Tibial artery (tissue), 4 donors: ENCODE results near the gene DIDO1.

ENCODE experiments used
- DNase-seq, 2 donors: peaks; one replicate each; pipeline ENCODE4 v3.0.0-alpha.2; 2019
- H3K27ac ChIP-seq, 2 donors: fragments of 200-600 bp; sonication (generic) in 1 of 2; 1 replicate in 1 of 2; 2 replicates in 1 of 2; pipeline ENCODE4 v1.5.1; 2018 to 2019; ENCODE audit warnings: mild to moderate bottlenecking in 1 of 2
- H3K27me3 ChIP-seq, 2 donors: fragments of 200-600 bp; sonication (generic) in 1 of 2; one replicate each; pipeline versions ENCODE4 v1.5.1 to v1.6.0; 2016 to 2019
- H3K36me3 ChIP-seq, 3 donors: fragments of 200-600 bp; sonication (generic) in 2 of 3; one replicate each; pipeline ENCODE4 v1.5.1; 2016 to 2019; ENCODE audit warnings: mild to moderate bottlenecking in 2 of 3
- H3K4me1 ChIP-seq, 4 donors: fragments of 200-600 bp; sonication (generic) in 2 of 4; 1 replicate in 3 of 4; 2 replicates in 1 of 4; pipeline ENCODE4 v1.5.1; 2016 to 2019
- H3K4me3 ChIP-seq, 2 donors: fragments of 200-600 bp; sonication (generic) in 1 of 2; 1 replicate in 1 of 2; 2 replicates in 1 of 2; pipeline ENCODE4 v1.5.1; 2018 to 2019; ENCODE audit warnings: mild to moderate bottlenecking in 2 of 2
- H3K9me3 ChIP-seq, 3 donors: fragments of 200-600 bp; sonication (generic) in 1 of 3; one replicate each; pipeline ENCODE4 v1.5.1; 2016 to 2019
- intact Hi-C: fragments of 100-400 bp; cut with DNase I; formaldehyde crosslinking; loops from one replicate; pipeline ENCODE4 v1.15.0; 2023; ENCODE audit warnings: low total_unique reads
- TF ChIP-seq, protein P1 (sequence below), 2 experiments: fragments of 200-600 bp in 1 of 2; fragments of 450-650 bp in 1 of 2; IDR thresholded peaks; one replicate each; pipeline ENCODE4 v1.5.1; 2017 to 2019; ENCODE audit warnings: antibody characterized with exemption in 2 of 2, mild to moderate bottlenecking in 1 of 2, moderate library complexity in 1 of 2

DIDO1 gene

DNA sequence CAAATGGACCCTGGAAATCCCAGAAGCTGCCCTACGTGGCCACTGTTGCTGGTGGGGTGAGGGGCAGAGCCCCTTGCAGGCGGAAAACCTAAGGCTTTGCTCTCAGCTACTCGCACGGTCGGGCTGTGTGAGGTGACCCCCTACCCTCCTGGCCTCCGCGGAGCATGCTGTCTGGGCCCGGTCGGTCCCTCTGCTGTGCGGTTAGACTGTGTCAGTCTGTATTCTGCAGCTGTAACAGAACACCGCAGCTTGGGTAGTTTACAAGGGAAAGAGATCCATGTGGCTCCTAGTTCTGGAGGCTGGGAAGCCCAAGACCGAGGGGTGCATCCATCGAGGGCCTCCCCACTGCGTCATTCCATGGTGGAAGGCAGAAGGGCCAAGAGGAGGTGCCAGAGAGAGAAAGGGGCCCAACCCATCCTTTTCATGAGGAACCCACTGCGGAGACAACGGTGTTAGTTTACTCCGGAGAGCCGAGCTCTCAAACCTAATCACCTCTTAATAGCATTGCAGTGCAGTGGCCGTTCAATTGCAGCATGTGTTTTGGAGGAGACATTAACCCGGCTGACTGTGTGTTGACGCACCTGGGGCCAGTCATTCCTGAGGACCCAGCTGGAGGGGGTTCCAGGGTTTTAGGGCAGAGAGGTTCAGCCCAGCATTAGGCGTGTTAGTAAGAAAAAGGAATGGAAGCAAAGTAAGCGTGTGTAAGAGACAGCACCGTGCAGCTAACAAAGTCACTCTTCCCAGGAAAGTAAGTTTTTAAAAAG lies 91.2 kb downstream of the DIDO1 start:
- Histone ChIP-seq H3K27ac (no peak overlapping the region), H3K9me3 (no peaks in the 10 kb centered on the region), H3K4me3 (no peak overlapping the region), H3K27me3 (peaks cover 0 to 39% of the 10 kb centered on the region in 2 donors), H3K4me1 (peaks cover 0 to 18% (median 0%) of the 10 kb centered on the region in 4 donors), H3K36me3 (no peaks in the 10 kb centered on the region)
- TF ChIP-seq, protein P1, sequence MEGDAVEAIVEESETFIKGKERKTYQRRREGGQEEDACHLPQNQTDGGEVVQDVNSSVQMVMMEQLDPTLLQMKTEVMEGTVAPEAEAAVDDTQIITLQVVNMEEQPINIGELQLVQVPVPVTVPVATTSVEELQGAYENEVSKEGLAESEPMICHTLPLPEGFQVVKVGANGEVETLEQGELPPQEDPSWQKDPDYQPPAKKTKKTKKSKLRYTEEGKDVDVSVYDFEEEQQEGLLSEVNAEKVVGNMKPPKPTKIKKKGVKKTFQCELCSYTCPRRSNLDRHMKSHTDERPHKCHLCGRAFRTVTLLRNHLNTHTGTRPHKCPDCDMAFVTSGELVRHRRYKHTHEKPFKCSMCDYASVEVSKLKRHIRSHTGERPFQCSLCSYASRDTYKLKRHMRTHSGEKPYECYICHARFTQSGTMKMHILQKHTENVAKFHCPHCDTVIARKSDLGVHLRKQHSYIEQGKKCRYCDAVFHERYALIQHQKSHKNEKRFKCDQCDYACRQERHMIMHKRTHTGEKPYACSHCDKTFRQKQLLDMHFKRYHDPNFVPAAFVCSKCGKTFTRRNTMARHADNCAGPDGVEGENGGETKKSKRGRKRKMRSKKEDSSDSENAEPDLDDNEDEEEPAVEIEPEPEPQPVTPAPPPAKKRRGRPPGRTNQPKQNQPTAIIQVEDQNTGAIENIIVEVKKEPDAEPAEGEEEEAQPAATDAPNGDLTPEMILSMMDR (IDR thresholded peaks at IDR 0.05): no peak
- intact Hi-C loops: no loop called here
- DNase-seq: no peak

DNA sequence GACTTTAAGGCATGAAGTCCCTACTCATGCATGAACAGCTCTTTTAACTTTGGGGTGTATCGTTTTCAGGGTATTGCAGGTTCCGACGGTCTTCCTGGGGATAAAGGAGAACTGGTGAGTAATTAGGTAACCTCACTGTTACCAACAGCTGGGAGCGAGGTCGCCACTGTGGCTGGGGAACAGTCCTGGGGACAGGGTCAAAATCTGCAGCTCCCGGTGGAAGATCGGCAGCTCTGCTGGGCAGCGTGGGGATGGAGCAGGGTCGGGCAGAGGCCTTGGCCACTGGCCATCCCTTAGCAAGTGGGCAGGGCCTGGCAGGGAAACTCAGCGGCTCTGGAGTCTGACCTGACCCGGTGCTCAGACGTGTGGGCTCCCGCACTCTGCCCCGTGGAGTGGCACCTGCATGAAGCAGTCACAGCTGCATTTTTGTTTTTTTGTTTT lies 93.3 kb downstream of the DIDO1 start:
- TF ChIP-seq, protein P1 (IDR thresholded peaks at IDR 0.05): no peak
- peaks cover 0 to 40% of the 10 kb centered on the region in 2 donors for H3K27me3 ChIP-seq
- no peak overlapping the region for H3K4me3 ChIP-seq
- intact Hi-C loops: no loop called here
- no peaks in the 10 kb centered on the region for H3K9me3 ChIP-seq
- H3K36me3 ChIP-seq: no peaks in the 10 kb centered on the region
- no peak overlapping the region for H3K27ac ChIP-seq
- no peak for DNase-seq
- H3K4me1 ChIP-seq: peaks cover 0 to 18% (median 0%) of the 10 kb centered on the region in 4 donors

DNA sequence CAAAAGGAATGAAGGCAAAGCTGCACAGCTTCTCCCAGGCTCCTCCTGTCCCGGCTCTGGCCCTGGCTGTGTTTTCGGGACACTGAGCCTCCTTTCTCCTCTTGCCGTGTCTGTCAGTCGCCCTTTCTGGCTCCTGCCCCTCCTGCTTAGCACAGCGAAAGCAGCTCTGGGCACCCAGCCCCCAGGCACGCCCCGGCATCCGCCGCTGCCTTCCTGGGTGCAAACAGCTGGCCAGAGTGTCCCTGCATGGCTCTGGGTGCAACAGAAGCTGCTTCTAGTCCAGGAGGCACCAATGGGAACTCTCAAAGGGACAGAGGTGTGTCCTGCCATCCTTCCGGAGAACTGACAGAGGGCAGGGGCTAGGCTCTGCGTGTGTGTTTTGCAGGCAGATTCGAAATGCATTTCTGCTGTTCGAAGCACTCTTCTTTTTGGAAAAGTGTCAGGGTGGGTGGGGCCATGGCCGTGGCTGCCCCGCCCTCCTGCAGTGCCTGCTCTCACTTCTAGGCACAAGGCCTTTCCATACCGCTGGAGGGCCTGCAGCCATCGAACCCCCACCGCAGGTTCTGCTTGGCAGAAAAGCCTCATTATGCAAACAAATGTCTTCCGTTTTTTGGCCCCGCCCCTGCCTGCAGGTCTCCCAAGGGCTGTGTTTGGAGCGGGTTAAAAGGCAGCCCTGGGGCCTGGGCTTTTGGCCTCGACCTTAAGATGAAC lies 93.9 kb downstream of the DIDO1 start:
- Histone ChIP-seq H3K9me3 (no peaks in the 10 kb centered on the region), H3K4me3 (no peak overlapping the region), H3K27ac (no peak overlapping the region), H3K27me3 (peaks cover 0 to 42% of the 10 kb centered on the region in 2 donors), H3K4me1 (peaks cover 0 to 18% (median 0%) of the 10 kb centered on the region in 4 donors), H3K36me3 (no peaks in the 10 kb centered on the region)
- intact Hi-C loops: no loop called here
- TF ChIP-seq, protein P1 (IDR thresholded peaks at IDR 0.05): no peak
- no peak for DNase-seq

DNA sequence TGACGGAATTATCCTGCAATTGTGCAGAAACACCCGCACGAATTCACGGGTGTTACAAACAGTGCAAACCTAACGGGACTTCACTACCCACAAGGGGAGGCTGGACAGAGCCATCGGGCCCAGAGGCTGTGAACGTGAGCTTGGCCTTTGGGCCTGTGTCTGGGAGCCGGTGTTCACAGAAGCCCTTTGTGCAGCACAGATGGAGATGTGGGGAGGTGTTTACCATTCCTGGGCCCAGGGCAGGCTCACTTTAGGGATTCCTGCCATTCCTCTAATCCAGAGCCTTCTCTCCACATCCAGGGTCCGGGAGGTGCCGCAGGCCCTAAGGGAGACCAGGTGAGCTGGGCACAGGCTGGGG lies 94.5 kb downstream of the DIDO1 start:
- Histone ChIP-seq H3K36me3 (no peaks in the 10 kb centered on the region), H3K27ac (no peak overlapping the region), H3K9me3 (no peaks in the 10 kb centered on the region), H3K27me3 (peaks cover 0 to 42% of the 10 kb centered on the region in 2 donors), H3K4me3 (no peak overlapping the region), H3K4me1 (peaks cover 0 to 18% (median 0%) of the 10 kb centered on the region in 4 donors)
- DNase-seq: no peak
- TF ChIP-seq, protein P1 (IDR thresholded peaks at IDR 0.05): no peak
- intact Hi-C loops: no loop called here

DNA sequence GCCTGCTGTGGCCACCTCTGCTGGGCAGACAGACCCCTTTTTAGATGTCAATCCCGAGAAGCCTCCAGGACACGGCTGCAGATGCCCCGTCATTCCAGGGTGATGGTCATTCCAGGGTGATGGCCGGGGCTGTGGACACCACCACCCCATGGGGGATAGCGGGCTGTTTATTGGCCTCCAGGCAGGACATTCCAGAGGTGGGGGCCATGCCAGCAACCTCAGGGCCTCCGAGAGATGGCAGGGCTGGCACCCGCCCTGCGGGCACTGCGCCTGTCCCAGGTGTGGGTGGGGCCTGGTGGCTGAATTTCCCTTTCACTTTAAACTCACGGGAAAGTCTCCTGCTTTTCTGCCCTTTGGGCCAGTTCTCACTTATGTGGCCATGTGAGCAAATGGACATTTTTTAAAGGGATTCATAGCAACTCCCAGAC lies 94.9 kb downstream of the DIDO1 start:
- TF ChIP-seq, protein P1 (IDR thresholded peaks at IDR 0.05): no peak
- Histone ChIP-seq H3K36me3 (no peaks in the 10 kb centered on the region), H3K4me1 (peaks cover 0 to 16% (median 0%) of the 10 kb centered on the region in 4 donors), H3K9me3 (no peaks in the 10 kb centered on the region), H3K27ac (no peak overlapping the region), H3K4me3 (no peak overlapping the region), H3K27me3 (peaks cover 0 to 42% of the 10 kb centered on the region in 2 donors)
- DNase-seq: no peak
- intact Hi-C loops: no loop called here
